ENCODE measurements around the gene CHMP4A. TPM values are rescaled to one million over a fixed set of nuclear protein-coding genes. Genes with fewer than 3 reads are reported as not detected.

The CHMP4A gene
- total RNA-seq, 1 donor from 2014 or later: 32.4 TPM

GRCh38 chr14:24235804-24236688 lies 22.8 kb upstream of the CHMP4A start:
- Mint-ChIP-seq H3K4me1 (ENCODE audit: low read depth, unreplicated experiment) (peaks cover 9% of the 10 kb centered on the region), H3K4me3 (ENCODE audit: unreplicated experiment) (no peak overlapping the region), H3K27ac (ENCODE audit: unreplicated experiment) (no peak overlapping the region), H3K9me3 (ENCODE audit: unreplicated experiment) (peaks cover 5% of the 10 kb centered on the region), H3K36me3 (ENCODE audit: unreplicated experiment) (peaks cover 5% of the 10 kb centered on the region), H3K27me3 (ENCODE audit: unreplicated experiment) (peaks cover 5% of the 10 kb centered on the region)
- DNase-seq: no peak
- TF ChIP-seq, protein P1, sequence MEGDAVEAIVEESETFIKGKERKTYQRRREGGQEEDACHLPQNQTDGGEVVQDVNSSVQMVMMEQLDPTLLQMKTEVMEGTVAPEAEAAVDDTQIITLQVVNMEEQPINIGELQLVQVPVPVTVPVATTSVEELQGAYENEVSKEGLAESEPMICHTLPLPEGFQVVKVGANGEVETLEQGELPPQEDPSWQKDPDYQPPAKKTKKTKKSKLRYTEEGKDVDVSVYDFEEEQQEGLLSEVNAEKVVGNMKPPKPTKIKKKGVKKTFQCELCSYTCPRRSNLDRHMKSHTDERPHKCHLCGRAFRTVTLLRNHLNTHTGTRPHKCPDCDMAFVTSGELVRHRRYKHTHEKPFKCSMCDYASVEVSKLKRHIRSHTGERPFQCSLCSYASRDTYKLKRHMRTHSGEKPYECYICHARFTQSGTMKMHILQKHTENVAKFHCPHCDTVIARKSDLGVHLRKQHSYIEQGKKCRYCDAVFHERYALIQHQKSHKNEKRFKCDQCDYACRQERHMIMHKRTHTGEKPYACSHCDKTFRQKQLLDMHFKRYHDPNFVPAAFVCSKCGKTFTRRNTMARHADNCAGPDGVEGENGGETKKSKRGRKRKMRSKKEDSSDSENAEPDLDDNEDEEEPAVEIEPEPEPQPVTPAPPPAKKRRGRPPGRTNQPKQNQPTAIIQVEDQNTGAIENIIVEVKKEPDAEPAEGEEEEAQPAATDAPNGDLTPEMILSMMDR (IDR thresholded peaks at IDR 0.05; ENCODE audit: partially characterized antibody, unreplicated experiment): no peak

DNA sequence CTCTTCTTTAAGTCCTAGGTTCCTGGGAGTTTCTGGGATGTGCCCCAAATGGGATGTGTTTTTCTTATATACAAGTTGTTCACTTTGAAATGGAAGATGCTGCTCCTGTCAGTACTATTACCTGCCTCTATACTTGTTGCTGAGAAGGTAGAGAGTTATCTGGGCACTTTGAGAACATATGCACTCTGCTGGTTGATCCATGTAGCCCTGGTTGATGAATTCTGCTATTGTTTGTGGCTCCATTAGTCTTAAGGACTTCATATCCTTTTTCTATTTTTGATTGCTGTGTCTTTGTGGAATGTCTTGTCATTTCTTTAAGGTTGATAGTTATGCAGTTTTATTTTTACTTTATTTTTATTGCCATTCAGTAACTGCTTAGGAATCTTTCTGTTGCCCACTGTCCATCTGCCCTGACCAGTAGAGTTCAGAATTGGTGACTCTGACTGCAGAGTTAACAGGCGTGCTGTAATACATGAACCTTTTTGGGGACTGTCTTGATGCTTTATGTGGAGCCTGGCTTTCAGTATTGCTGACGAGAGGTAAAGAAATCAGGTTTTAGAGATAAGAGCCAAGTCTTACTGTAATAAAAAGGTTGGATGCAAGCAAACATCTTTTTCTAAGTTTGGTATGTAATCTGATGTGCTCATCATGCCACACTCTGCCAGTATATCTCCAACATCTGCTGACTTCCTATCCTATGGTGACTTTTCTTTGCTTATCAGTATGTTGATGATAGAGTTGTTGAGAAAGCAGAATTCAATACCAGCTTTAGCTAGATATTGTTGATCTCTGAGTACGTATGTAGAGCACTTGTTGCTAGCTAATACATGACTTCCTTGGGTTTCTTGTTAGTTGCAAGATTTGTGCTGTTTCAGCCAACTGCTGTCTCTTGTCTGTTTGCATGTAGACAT lies 21.1 kb upstream of the CHMP4A start:
- Mint-ChIP-seq H3K4me1 (ENCODE audit: low read depth, unreplicated experiment) (peaks cover 4% of the 10 kb centered on the region), H3K27ac (ENCODE audit: unreplicated experiment) (no peak overlapping the region), H3K4me3 (ENCODE audit: unreplicated experiment) (peak overlapping the region; percentile 59), H3K27me3 (ENCODE audit: unreplicated experiment) (peaks cover 5% of the 10 kb centered on the region), H3K9me3 (ENCODE audit: unreplicated experiment) (peaks cover 6% of the 10 kb centered on the region), H3K36me3 (ENCODE audit: unreplicated experiment) (peaks cover 5% of the 10 kb centered on the region)
- TF ChIP-seq, protein P1 (IDR thresholded peaks at IDR 0.05; ENCODE audit: partially characterized antibody, unreplicated experiment): no peak
- DNase-seq: no peak

DNA sequence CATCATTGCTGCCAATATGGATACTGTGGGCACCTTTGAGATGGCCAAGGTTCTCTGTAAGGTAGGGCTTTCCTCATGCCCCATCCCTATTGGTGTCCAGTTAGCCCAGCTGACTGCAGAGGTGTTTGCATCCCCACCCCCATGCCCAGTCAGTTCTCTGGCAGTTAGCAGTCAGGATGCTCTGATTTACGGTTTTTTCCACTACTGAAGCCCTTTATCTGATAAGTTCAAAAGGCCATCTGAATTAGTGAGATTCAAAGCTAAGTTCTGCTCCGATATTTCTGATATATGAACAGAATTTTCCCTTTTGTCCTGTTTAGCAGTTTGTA lies 20.2 kb upstream of the CHMP4A start:
- H3K9me3 Mint-ChIP-seq (ENCODE audit: unreplicated experiment): peaks cover 6% of the 10 kb centered on the region
- TF ChIP-seq, protein P1 (IDR thresholded peaks at IDR 0.05; ENCODE audit: partially characterized antibody, unreplicated experiment): no peak
- DNase-seq: no peak
- H3K4me3 Mint-ChIP-seq (ENCODE audit: unreplicated experiment): peak overlapping the region; percentile 97
- peaks cover 3% of the 10 kb centered on the region for H3K27me3 Mint-ChIP-seq (ENCODE audit: unreplicated experiment)
- H3K4me1 Mint-ChIP-seq (ENCODE audit: low read depth, unreplicated experiment): peaks cover 4% of the 10 kb centered on the region
- H3K27ac Mint-ChIP-seq (ENCODE audit: unreplicated experiment): no peak overlapping the region
- peaks cover 5% of the 10 kb centered on the region for H3K36me3 Mint-ChIP-seq (ENCODE audit: unreplicated experiment)

GRCh38 chr14:24232645-24233537 lies 19.6 kb upstream of the CHMP4A start, which contains the start of gene GMPR2:
GMPR2 (plus strand) TSS chr14:24232929; CDS start chr14:24233254, 325 bp downstream.
- H3K9me3 Mint-ChIP-seq (ENCODE audit: unreplicated experiment): peaks cover 6% of the 10 kb centered on the region
- no peak for DNase-seq

More at GRCh38 chr14:24232645-24233537, 19.6 kb upstream of the CHMP4A start, which contains the start of gene GMPR2:
- H3K4me1 Mint-ChIP-seq (ENCODE audit: low read depth, unreplicated experiment): peaks cover 4% of the 10 kb centered on the region
- peak within 1 kb of the TSS; percentile 97 for H3K4me3 Mint-ChIP-seq (ENCODE audit: unreplicated experiment)
- peaks cover 2% of the 10 kb centered on the region for H3K36me3 Mint-ChIP-seq (ENCODE audit: unreplicated experiment)
- peaks cover 3% of the 10 kb centered on the region for H3K27me3 Mint-ChIP-seq (ENCODE audit: unreplicated experiment)
- H3K27ac Mint-ChIP-seq (ENCODE audit: unreplicated experiment): peak within 1 kb of the TSS; percentile 84
- TF ChIP-seq, protein P1 (IDR thresholded peaks at IDR 0.05; ENCODE audit: partially characterized antibody, unreplicated experiment): no peak

Data from glutamatergic neuron (in vitro differentiated cells).